ENCODE results near the gene NDUFAF8.
A peak's percentile ranks its signal among the peaks of the same experiment; 100 is the strongest.

Gene NDUFAF8

DNA sequence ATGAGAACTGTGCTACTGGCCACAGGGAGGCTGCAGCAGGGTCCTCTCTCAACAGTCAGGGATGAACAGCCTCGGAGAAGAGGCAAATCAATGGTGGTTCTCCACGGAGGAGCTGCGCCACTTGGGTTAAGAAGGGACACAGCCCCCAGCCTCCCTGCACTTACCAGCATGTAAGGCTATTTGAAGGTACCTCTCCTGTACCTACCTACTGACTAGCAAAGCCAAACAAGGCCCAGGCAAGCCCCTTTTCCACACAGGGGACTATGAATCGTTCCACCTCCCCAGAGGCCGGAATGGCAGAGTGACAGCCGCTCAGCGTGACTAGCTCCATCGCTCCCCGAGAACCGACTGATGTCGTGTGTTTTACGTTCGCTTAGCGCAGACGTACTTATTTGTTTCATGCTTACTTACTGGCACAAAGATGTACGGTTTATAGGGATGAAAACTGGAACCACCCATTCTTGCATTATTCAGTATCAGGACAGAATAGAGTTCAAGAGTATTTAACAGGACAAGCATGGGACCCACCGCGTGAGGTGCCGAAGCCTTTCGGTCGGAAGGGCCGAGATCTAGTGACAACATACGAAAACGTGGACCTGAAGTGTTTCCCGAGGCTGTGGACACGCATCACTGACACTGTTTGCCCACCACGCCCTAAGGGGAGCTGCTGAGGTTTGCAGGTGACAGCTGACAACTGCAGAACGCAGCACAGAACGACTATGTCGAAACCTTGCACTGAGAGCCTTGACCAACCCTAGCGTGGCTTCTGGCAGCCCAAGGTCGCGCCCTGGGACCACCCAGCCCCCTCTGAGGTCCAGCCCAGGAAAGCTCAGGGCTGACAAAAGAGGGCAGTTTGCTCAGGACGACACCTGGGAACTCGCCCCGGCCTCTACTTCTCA is 1.3 kb upstream of the NDUFAF8 start (continued):
- TF ChIP-seq, protein P1, sequence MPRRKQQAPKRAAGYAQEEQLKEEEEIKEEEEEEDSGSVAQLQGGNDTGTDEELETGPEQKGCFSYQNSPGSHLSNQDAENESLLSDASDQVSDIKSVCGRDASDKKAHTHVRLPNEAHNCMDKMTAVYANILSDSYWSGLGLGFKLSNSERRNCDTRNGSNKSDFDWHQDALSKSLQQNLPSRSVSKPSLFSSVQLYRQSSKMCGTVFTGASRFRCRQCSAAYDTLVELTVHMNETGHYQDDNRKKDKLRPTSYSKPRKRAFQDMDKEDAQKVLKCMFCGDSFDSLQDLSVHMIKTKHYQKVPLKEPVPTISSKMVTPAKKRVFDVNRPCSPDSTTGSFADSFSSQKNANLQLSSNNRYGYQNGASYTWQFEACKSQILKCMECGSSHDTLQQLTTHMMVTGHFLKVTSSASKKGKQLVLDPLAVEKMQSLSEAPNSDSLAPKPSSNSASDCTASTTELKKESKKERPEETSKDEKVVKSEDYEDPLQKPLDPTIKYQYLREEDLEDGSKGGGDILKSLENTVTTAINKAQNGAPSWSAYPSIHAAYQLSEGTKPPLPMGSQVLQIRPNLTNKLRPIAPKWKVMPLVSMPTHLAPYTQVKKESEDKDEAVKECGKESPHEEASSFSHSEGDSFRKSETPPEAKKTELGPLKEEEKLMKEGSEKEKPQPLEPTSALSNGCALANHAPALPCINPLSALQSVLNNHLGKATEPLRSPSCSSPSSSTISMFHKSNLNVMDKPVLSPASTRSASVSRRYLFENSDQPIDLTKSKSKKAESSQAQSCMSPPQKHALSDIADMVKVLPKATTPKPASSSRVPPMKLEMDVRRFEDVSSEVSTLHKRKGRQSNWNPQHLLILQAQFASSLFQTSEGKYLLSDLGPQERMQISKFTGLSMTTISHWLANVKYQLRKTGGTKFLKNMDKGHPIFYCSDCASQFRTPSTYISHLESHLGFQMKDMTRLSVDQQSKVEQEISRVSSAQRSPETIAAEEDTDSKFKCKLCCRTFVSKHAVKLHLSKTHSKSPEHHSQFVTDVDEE (CRISPR knock-in tag; IDR thresholded peaks at IDR 0.05), result no peak
- no peak for TF ChIP-seq ZNF70 (CRISPR knock-in tag; IDR thresholded peaks at IDR 0.05)
- no peak for TF ChIP-seq SNAI2 (CRISPR knock-in tag; IDR thresholded peaks at IDR 0.05)
- TF ChIP-seq ZC3H10 (CRISPR knock-in tag; IDR thresholded peaks at IDR 0.05), result no peak
- TF ChIP-seq ZFP30 (CRISPR knock-in tag; IDR thresholded peaks at IDR 0.05), result no peak
- no peak for TF ChIP-seq ZNF8 (CRISPR knock-in tag; IDR thresholded peaks at IDR 0.05)
- TF ChIP-seq BACH2 (CRISPR knock-in tag; IDR thresholded peaks at IDR 0.05; ENCODE audit: borderline replicate concordance), result no peak
- no peak for TF ChIP-seq ESRRG (CRISPR knock-in tag; IDR thresholded peaks at IDR 0.05)
- no peak for TF ChIP-seq ISL1 (CRISPR knock-in tag; IDR thresholded peaks at IDR 0.05)
- TF ChIP-seq CREB5 (CRISPR knock-in tag; IDR thresholded peaks at IDR 0.05; ENCODE audit: low read depth), result no peak

DNA sequence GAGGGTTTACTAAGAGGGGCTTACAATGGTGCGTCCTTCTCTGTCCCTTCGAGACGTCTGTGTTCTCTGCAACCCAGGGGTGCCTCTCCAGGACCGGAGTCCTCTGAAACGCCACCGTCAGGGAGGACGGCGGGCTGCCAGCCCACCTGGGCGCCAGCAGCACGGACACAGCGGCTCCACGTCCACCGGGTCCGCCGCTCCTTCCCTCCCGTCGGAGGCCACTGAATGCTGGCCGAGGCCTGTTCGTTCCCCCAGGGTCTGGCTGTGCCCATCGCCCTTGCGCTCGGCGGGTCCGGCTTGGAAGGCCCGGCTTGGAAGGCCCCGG is 666 bp upstream of the NDUFAF8 start:
- TF ChIP-seq ZFP3 (CRISPR knock-in tag; IDR thresholded peaks at IDR 0.05) (no peak), POU6F1 (CRISPR knock-in tag; IDR thresholded peaks at IDR 0.05; ENCODE audit: borderline replicate concordance, low read depth) (no peak), ESRRG (CRISPR knock-in tag; IDR thresholded peaks at IDR 0.05) (no peak), RARB (CRISPR knock-in tag; IDR thresholded peaks at IDR 0.05) (no peak), ZNF70 (CRISPR knock-in tag; IDR thresholded peaks at IDR 0.05) (no peak), ZNF565 (CRISPR knock-in tag; conservative IDR thresholded peaks at IDR 0.05; ENCODE audit: low read depth) (no peak), BACH2 (CRISPR knock-in tag; IDR thresholded peaks at IDR 0.05; ENCODE audit: borderline replicate concordance) (no peak), ZNF8 (CRISPR knock-in tag; IDR thresholded peaks at IDR 0.05) (no peak), ARNTL (CRISPR knock-in tag; IDR thresholded peaks at IDR 0.05; ENCODE audit: borderline replicate concordance, low read depth) (no peak), ZC3H10 (CRISPR knock-in tag; IDR thresholded peaks at IDR 0.05) (no peak), GLIS3 (CRISPR knock-in tag; IDR thresholded peaks at IDR 0.05) (no peak), OSR1 (CRISPR knock-in tag; IDR thresholded peaks at IDR 0.05) (no peak), ZFP30 (CRISPR knock-in tag; IDR thresholded peaks at IDR 0.05) (no peak), SNAI2 (CRISPR knock-in tag; IDR thresholded peaks at IDR 0.05) (no peak)
- TF ChIP-seq, protein P1 (CRISPR knock-in tag; IDR thresholded peaks at IDR 0.05), result no peak
- TF ChIP-seq, protein P2, sequence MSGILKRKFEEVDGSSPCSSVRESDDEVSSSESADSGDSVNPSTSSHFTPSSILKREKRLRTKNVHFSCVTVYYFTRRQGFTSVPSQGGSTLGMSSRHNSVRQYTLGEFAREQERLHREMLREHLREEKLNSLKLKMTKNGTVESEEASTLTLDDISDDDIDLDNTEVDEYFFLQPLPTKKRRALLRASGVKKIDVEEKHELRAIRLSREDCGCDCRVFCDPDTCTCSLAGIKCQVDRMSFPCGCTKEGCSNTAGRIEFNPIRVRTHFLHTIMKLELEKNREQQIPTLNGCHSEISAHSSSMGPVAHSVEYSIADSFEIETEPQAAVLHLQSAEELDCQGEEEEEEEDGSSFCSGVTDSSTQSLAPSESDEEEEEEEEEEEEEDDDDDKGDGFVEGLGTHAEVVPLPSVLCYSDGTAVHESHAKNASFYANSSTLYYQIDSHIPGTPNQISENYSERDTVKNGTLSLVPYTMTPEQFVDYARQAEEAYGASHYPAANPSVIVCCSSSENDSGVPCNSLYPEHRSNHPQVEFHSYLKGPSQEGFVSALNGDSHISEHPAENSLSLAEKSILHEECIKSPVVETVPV (CRISPR knock-in tag; IDR thresholded peaks at IDR 0.05), result no peak
- ATAC-seq, result peak; percentile 0; the same call in 2 of the 3 replicates

Measured in SK-N-SH treated with all-trans-retinoic acid at 6 μM for 48 hours (cell line).